ENCODE measurements around the gene SULF2.

GRCh38 chr20:47775039-47775438, 10.2 kb downstream of the SULF2 start:
- TF ChIP-seq POLR2A (IDR thresholded peaks at IDR 0.05) (no peak), POLR2AphosphoS5 (IDR thresholded peaks at IDR 0.05) (no peak)
